Measurements from ENCODE around the gene KIF5B. TPM values are rescaled to one million over a fixed set of nuclear protein-coding genes. Genes with fewer than 3 reads are reported as not detected.
"Not testable (repeated sequence)": the region's sequence is repeated elsewhere in the genome, so short reads cannot be mapped to it uniquely, and the experiment has no call there.

Gene KIF5B
- total RNA-seq, 4 donors from 2014 or later: 79.8 to 145 (median 119) TPM

DNA sequence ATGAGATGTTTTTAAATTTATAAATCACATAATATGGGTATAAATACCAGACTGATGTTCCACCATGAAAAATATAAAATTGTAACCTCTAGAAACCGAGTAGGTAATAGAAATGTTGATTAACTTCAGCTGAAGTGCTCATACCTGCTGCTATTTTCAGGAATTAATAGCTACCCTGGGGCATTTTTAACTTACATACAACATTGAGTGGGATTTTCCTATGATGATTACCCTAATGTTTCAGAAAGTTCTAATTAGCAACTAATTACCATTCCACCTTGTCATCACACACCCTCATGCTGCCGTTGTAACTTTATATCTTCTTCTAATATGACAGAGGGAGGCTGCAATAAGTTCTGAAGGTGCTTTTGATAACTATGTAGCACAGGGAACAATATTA lies 74.1 kb downstream of the KIF5B start:
- ATAC-seq (ENCODE audit: low FRiP score) (no peak), DNase-seq (ENCODE audit: low spot score) (no peak)
- TF ChIP-seq, protein P1, sequence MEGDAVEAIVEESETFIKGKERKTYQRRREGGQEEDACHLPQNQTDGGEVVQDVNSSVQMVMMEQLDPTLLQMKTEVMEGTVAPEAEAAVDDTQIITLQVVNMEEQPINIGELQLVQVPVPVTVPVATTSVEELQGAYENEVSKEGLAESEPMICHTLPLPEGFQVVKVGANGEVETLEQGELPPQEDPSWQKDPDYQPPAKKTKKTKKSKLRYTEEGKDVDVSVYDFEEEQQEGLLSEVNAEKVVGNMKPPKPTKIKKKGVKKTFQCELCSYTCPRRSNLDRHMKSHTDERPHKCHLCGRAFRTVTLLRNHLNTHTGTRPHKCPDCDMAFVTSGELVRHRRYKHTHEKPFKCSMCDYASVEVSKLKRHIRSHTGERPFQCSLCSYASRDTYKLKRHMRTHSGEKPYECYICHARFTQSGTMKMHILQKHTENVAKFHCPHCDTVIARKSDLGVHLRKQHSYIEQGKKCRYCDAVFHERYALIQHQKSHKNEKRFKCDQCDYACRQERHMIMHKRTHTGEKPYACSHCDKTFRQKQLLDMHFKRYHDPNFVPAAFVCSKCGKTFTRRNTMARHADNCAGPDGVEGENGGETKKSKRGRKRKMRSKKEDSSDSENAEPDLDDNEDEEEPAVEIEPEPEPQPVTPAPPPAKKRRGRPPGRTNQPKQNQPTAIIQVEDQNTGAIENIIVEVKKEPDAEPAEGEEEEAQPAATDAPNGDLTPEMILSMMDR (IDR thresholded peaks at IDR 0.05): no peak

DNA sequence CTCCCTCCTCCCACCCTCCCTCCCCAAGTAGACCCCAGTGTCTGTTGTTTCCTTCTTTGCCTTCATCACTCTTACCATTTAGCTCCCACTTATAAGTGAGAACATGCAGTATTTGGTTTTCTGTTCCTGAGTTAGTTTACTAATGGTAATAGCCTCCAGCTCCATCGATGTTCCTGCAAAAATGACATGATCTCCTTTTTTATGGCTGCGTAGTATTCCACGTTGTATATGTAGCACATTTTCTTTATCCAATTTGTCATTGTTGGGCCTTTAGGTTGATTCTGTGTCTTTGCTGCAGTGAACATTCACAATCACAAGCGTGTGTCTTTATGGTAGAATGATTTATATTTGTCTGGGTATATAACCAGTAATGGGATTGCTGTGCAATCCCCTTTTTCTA lies 75.8 kb downstream of the KIF5B start:
- DNase-seq (ENCODE audit: low spot score) (no peak), ATAC-seq (ENCODE audit: low FRiP score) (no peak)
- TF ChIP-seq, protein P1 (IDR thresholded peaks at IDR 0.05): no peak

DNA sequence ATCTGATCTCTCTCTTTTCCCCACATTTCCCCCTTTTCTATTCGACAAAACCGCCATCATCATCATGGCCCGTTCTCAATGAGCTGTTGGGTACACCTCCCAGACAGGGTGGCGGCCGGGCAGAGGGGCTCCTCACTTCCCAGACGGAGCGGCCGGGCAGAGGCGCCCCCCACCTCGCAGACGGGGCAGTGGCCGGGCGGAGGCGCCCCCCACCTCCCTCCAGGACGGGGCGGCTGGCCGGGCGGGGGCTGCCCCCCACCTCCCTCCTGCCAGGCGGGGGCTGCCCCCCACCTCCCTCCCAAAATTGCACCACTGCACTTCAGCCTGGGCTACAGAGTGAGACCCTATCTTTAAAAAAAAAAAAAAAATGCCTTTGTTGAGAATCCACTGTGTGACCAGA lies 77.2 kb downstream of the KIF5B start:
- DNase-seq (ENCODE audit: low spot score); ATAC-seq (ENCODE audit: low FRiP score): not testable (repeated sequence)

DNA sequence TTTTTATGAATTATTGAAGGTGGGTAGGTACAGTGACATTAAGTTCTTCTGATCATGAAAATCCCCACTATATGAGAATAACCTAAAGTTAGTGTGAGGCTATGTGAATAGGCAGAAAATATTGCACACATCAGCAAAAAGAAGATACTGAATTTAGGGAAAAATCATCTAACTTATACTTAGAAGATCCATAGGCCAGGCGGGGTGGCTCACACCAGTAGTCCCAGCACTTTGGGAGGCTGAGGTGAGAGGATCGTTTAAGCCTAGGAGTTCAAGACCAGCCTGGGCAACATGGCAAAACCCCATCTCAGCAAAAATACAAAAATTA lies 78.1 kb downstream of the KIF5B start:
- ATAC-seq (ENCODE audit: low FRiP score) (no peak), DNase-seq (ENCODE audit: low spot score) (no peak)
- TF ChIP-seq, protein P1 (IDR thresholded peaks at IDR 0.05): no peak

DNA sequence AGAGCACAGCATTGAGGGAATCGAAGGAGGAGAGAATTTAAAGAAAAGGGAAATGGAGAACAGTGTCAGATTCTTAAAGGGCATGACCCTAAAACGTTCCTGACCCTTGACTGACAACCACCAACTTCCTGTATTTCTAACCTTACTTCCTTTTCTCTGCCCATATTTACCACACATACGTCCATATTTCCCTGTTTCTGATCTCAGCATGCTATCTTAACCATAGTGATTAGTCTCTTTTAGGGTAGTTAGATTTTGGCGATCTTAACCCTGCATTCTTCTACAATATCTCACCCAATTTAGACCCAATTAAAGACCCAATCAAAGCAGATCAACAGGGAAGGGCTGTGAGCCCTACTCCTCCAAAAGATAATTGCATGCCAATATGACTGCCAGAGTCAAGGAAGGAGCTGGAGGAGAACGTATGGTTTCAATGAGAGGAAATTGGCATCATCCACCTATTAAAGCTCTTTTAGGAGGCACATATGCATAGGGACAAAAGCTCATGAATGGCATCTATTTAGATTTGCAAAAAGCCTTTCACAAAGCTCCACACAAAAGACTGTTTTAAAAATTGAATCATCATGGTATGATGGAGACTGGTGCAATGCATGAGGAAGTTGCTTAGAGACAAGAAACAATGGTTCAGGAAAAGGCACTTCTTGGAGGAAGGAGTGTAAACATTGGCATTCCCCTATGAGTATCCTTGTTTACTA lies 78.6 kb downstream of the KIF5B start:
- TF ChIP-seq, protein P1 (IDR thresholded peaks at IDR 0.05): no peak
- ATAC-seq (ENCODE audit: low FRiP score): no peak
- DNase-seq (ENCODE audit: low spot score): no peak

DNA sequence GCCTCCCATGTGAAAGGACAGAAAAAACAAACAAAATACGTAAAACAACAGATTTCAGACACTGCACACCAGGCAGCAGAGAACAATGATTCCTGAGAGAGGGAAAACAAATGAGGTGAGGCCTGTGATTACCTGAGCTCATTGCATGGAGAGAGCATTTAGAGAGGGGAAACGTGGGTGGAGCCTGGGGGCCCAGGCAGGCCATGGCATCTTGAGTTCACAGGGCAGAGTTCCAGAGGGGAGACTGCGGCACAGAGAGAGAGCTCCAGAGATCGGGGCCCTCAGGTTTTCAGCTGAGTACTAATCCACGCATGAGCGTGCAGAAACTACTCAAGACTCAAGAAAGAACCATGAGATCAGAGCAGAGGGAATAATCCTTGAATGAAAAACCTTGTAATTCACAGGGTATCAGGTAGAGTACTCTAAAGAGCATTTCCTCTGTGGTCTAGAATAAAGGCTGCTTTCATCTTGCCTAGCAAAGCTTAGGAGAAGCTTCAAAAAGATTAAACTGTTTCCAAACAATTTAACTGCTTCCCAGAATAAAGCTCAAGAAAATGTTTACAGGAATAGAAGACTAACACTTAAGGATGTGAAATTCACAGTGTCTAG lies 81.0 kb downstream of the KIF5B start:
- DNase-seq (ENCODE audit: low spot score) (no peak), ATAC-seq (ENCODE audit: low FRiP score) (no peak)
- TF ChIP-seq, protein P1 (IDR thresholded peaks at IDR 0.05): no peak

DNA sequence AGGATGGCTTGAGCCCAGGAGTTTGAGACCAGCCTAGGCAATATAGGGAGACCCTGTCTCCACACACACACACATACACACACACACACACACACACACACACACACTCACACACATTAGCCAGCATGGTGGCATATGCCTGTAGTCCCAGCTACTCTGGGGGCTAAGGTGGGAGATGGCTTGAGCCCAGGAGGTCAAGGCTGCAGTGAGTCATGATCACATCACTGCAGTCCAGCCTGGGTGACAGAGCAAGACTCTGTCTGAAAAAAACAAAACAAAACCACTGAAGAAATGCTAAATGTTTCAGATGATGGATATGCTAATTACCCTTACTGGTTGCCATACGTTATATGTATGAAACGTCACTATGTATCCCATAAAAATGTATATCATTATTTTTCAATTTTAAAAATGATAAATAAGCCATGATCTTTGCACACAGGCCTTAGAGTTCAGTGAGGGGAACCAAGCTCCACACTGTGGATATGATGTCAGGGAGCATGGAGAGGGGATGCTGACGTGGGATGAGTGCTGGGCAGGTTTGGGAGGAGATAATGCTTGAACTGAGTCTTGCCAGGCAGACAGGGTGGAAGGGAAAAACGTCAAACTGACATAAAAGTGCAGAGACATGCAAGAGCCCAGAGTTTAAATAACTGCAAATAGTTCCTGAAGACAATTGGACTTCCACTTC lies 81.6 kb downstream of the KIF5B start:
- DNase-seq (ENCODE audit: low spot score) (no peak), ATAC-seq (ENCODE audit: low FRiP score) (no peak)
- TF ChIP-seq, protein P1 (IDR thresholded peaks at IDR 0.05): no peak

All from omental fat pad (tissue), 4 donors.